ENCODE measurements around the gene TOX3. TPM values are rescaled to one million over a fixed set of nuclear protein-coding genes. Genes with fewer than 3 reads are reported as not detected.

TOX3 gene
- 7.4 and 7.9 TPM in 2 replicates for total RNA-seq

GRCh38 chr16:52547004-52547833, at the start of gene TOX3:
Gene TOX3, minus strand, starts transcription at chr16:52547143. Its CDS starts 420 bp downstream, at chr16:52546723.
- no peak for TF ChIP-seq CTCF (IDR thresholded peaks at IDR 0.05; ENCODE audit: insufficient read depth, low read length, poor library complexity, severe bottlenecking)
- H3K27me3 ChIP-seq (ENCODE audit: control insufficient read depth, insufficient read depth, low read length), result peaks cover 11% of the 10 kb centered on the region
- no peak for DNase-seq (ENCODE audit: low read depth)
- H3K4me3 ChIP-seq (ENCODE audit: low read depth, low read length), result peak within 1 kb of the TSS; percentile 47
- H3K36me3 ChIP-seq (ENCODE audit: control insufficient read depth, insufficient read depth, low read length), result no peaks in the 10 kb centered on the region

- Histone ChIP-seq H3K27me3 (ENCODE audit: control insufficient read depth, insufficient read depth, low read length) (no peaks in the 10 kb centered on the region), H3K36me3 (ENCODE audit: control insufficient read depth, insufficient read depth, low read length) (no peaks in the 10 kb centered on the region), H3K4me3 (ENCODE audit: low read depth, low read length) (no peak overlapping the region)
- DNase-seq (ENCODE audit: low read depth), result no peak
- no peak for TF ChIP-seq CTCF (IDR thresholded peaks at IDR 0.05; ENCODE audit: insufficient read depth, low read length, poor library complexity, severe bottlenecking)
Measured at GRCh38 chr16:52592778-52593177, 45.8 kb upstream of the TOX3 start.

- Histone ChIP-seq H3K36me3 (ENCODE audit: control insufficient read depth, insufficient read depth, low read length) (no peaks in the 10 kb centered on the region), H3K27me3 (ENCODE audit: control insufficient read depth, insufficient read depth, low read length) (no peaks in the 10 kb centered on the region), H3K4me3 (ENCODE audit: low read depth, low read length) (no peak overlapping the region)
- no peak for TF ChIP-seq CTCF (IDR thresholded peaks at IDR 0.05; ENCODE audit: insufficient read depth, low read length, poor library complexity, severe bottlenecking)
- DNase-seq (ENCODE audit: low read depth), result no peak
Measured at GRCh38 chr16:52591934-52592592, 45.1 kb upstream of the TOX3 start.

- TF ChIP-seq CTCF (IDR thresholded peaks at IDR 0.05; ENCODE audit: insufficient read depth, low read length, poor library complexity, severe bottlenecking), result no peak
- H3K4me3 ChIP-seq (ENCODE audit: low read depth, low read length), result no peak overlapping the region
- H3K36me3 ChIP-seq (ENCODE audit: control insufficient read depth, insufficient read depth, low read length), result no peaks in the 10 kb centered on the region
- DNase-seq (ENCODE audit: low read depth), result no peak
- no peaks in the 10 kb centered on the region for H3K27me3 ChIP-seq (ENCODE audit: control insufficient read depth, insufficient read depth, low read length)
Measured at GRCh38 chr16:52591471-52591870, 44.5 kb upstream of the TOX3 start.

- no peaks in the 10 kb centered on the region for H3K27me3 ChIP-seq (ENCODE audit: control insufficient read depth, insufficient read depth, low read length)
- no peaks in the 10 kb centered on the region for H3K36me3 ChIP-seq (ENCODE audit: control insufficient read depth, insufficient read depth, low read length)
- no peak for DNase-seq (ENCODE audit: low read depth)
- no peak for TF ChIP-seq CTCF (IDR thresholded peaks at IDR 0.05; ENCODE audit: insufficient read depth, low read length, poor library complexity, severe bottlenecking)
- H3K4me3 ChIP-seq (ENCODE audit: low read depth, low read length), result no peak overlapping the region
Measured at GRCh38 chr16:52586159-52586558, 39.2 kb upstream of the TOX3 start.
